SU-DHL-6 (cell line): Measurements from ENCODE around the gene SMURF2.

Source experiments
- H2AFZ ChIP-seq: fragments of 200-600 bp; sonication (generic); 2 replicates; pipeline ENCODE4 v1.6.1; 2014; ENCODE audit warnings: low read depth, mild to moderate bottlenecking, moderate library complexity, mixed read lengths, antibody characterized with exemption, low read length; ENCODE audit not compliant: severe bottlenecking
- H3F3A ChIP-seq: fragments of 200-600 bp; shearing (Covaris generic); 2 replicates; pipeline ENCODE4 v1.6.0; 2016; ENCODE audit warnings: antibody characterized with exemption, mild to moderate bottlenecking; ENCODE audit not compliant: insufficient read depth
- H3K27ac ChIP-seq: fragments of 200-600 bp; sonication (generic); 2 replicates; pipeline ENCODE4 v1.5.1; 2016; ENCODE audit warnings: low read depth, mild to moderate bottlenecking, low read length, moderate library complexity, mixed read lengths
- H3K27me3 ChIP-seq: fragments of 200-600 bp; sonication (generic), shearing (Covaris generic); 2 replicates; pipeline ENCODE4 v1.6.0; 2014; ENCODE audit warnings: mild to moderate bottlenecking, low read length
- H3K36me3 ChIP-seq: fragments of 200-600 bp; sonication (generic); 2 replicates; pipeline ENCODE4 v1.6.1; 2014; ENCODE audit warnings: mild to moderate bottlenecking, low read length, mixed read lengths
- H3K4me2 ChIP-seq: fragments of 300-600, 200-600 bp; shearing (Covaris generic), sonication (generic); 2 replicates; pipeline ENCODE4 v1.6.0; 2014; ENCODE audit warnings: low read length, low read depth, mild to moderate bottlenecking; ENCODE audit not compliant: poor library complexity, severe bottlenecking
- H3K4me3 ChIP-seq: fragments of 200-600 bp; sonication (generic); 2 replicates; pipeline ENCODE4 v1.5.1; 2014; ENCODE audit warnings: antibody characterized with exemption, low read length, mild to moderate bottlenecking, mixed read lengths; ENCODE audit not compliant: insufficient read depth, poor library complexity, severe bottlenecking
- H3K79me2 ChIP-seq: fragments of 200-600 bp; sonication (generic); 2 replicates; pipeline ENCODE4 v1.6.1; 2014; ENCODE audit warnings: mild to moderate bottlenecking, low read length, moderate library complexity; ENCODE audit not compliant: insufficient read depth
- H3K9ac ChIP-seq: fragments of 200-600 bp; sonication (generic); 2 replicates; pipeline ENCODE4 v1.7.0; 2014; ENCODE audit warnings: mild to moderate bottlenecking, low read length
- H3K9me2 ChIP-seq: fragments of 200-600 bp; sonication (generic); replicated peaks from 2 replicates; pipeline ENCODE4 v1.6.1; 2014; ENCODE audit warnings: low read length; ENCODE audit not compliant: insufficient read depth
- H3K9me3 ChIP-seq: fragments of 200-600 bp; sonication (generic); 2 replicates; pipeline ENCODE4 v1.6.1; 2014; ENCODE audit warnings: low read length, mixed read lengths; ENCODE audit not compliant: insufficient read depth
- H4K20me1 ChIP-seq: fragments of 200-600 bp; sonication (generic); 2 replicates; pipeline ENCODE4 v1.6.1; 2014; ENCODE audit warnings: low read depth, mild to moderate bottlenecking, antibody characterized with exemption, low read length, moderate library complexity, mixed read lengths
- CTCF ChIP-seq: fragments of 200-600 bp; sonication (generic); IDR thresholded peaks from one replicate; pipeline ENCODE4 v1.5.1; 2017; ENCODE audit warnings: antibody characterized with exemption, mild to moderate bottlenecking, low read length, moderate library complexity; ENCODE audit not compliant: insufficient read depth, poor library complexity, severe bottlenecking
- EZH2phosphoT487 ChIP-seq: fragments of 200-600 bp; sonication (generic), shearing (Covaris generic); conservative IDR thresholded peaks from 2 replicates; pipeline ENCODE4 v1.6.1; 2018; ENCODE audit warnings: mild to moderate bottlenecking, antibody characterized with exemption, low read length, moderate library complexity, mixed read lengths

The SMURF2 gene

GRCh38 chr17:64658931-64659330 is 3.2 kb downstream of the SMURF2 start:
- H3K4me2 ChIP-seq: no peak overlapping the region

GRCh38 chr17:64657610-64658125 is 4.4 kb downstream of the SMURF2 start:
- H3K27me3 ChIP-seq: no peaks in the 10 kb centered on the region
- H2AFZ ChIP-seq: no peak overlapping the region
- no peaks in the 10 kb centered on the region for H3F3A ChIP-seq
- H3K27ac ChIP-seq: no peak overlapping the region
- no peak for TF ChIP-seq CTCF
- TF ChIP-seq EZH2phosphoT487: no peak
- peaks cover 7% of the 10 kb centered on the region; the same call in 1 of the 2 replicates for H3K36me3 ChIP-seq
- H3K79me2 ChIP-seq: peaks cover 40% of the 10 kb centered on the region
- 0 out of 2 replicates have a peak, but pooled peaks cover 8% of the 10 kb centered on the region for H3K9me3 ChIP-seq
- no peaks in the 10 kb centered on the region for H3K9me2 ChIP-seq
- H3K4me2 ChIP-seq: no peak overlapping the region
- peaks cover 10% of the 10 kb centered on the region for H4K20me1 ChIP-seq
- no peak overlapping the region for H3K9ac ChIP-seq
- no peak overlapping the region for H3K4me3 ChIP-seq

More at GRCh38 chr17:64658931-64659330, 3.2 kb downstream of the SMURF2 start:
- peaks cover 37% of the 10 kb centered on the region for H3K79me2 ChIP-seq
- H3K36me3 ChIP-seq: peaks cover 7% of the 10 kb centered on the region; the same call in 1 of the 2 replicates
- H3F3A ChIP-seq: peaks cover 7% of the 10 kb centered on the region
- TF ChIP-seq EZH2phosphoT487 (no peak), CTCF (no peak)
- H4K20me1 ChIP-seq: peaks cover 10% of the 10 kb centered on the region
- H3K9ac ChIP-seq: no peak overlapping the region
- H3K27ac ChIP-seq: no peak overlapping the region
- H3K27me3 ChIP-seq: no peaks in the 10 kb centered on the region
- H3K9me3 ChIP-seq: 0 out of 2 replicates have a peak, but pooled peaks cover 8% of the 10 kb centered on the region
- H3K9me2 ChIP-seq: no peaks in the 10 kb centered on the region
- H2AFZ ChIP-seq: no peak overlapping the region
- no peak overlapping the region for H3K4me3 ChIP-seq

DNA sequence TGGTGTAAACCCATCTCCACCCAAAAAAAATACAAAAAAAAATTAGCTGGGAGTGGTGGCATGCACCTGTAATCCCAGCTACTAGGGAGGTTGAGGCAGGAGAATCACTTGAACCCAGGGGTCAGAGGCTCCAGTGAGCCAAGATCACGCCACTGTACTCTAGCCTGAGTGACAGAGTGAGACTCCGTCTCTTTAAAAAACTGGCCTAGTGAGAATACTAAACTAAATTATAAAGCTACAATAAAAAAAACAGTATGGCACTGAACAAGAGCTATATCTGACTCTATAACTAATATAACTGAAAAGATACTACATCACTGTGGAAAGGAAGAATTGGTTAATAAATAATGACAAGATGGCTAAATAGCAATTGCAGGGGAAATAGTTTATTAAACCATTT is 6.4 kb downstream of the SMURF2 start:
- peaks cover 7% of the 10 kb centered on the region; the same call in 1 of the 2 replicates for H3K36me3 ChIP-seq
- H3F3A ChIP-seq: no peaks in the 10 kb centered on the region
- H3K4me2 ChIP-seq: no peak overlapping the region
- no peaks in the 10 kb centered on the region for H3K9me2 ChIP-seq
- no peak overlapping the region for H3K27ac ChIP-seq
- H3K4me3 ChIP-seq: no peak overlapping the region
- no peak overlapping the region for H3K9ac ChIP-seq
- peaks cover 10% of the 10 kb centered on the region for H4K20me1 ChIP-seq
- 0 out of 2 replicates have a peak, but pooled peaks cover 8% of the 10 kb centered on the region for H3K9me3 ChIP-seq
- no peaks in the 10 kb centered on the region for H3K27me3 ChIP-seq
- peaks cover 48% of the 10 kb centered on the region for H3K79me2 ChIP-seq
- no peak overlapping the region for H2AFZ ChIP-seq
- TF ChIP-seq CTCF: no peak
- no peak for TF ChIP-seq EZH2phosphoT487
